ENCODE data around the gene SPIRE2. TPM values are rescaled to one million over a fixed set of nuclear protein-coding genes. Genes with fewer than 3 reads are reported as not detected.

Gene SPIRE2
- total and polyA plus RNA-seq, 2 of the 13 experiments (the other 11 are each of a cell fraction or from before 2014, with no cell fraction given), result 13.3 to 37.5 TPM

GRCh38 chr16:89827383-89828198 lies 684 bp upstream of the SPIRE2 start (continued):
- TF ChIP-seq, protein P1, sequence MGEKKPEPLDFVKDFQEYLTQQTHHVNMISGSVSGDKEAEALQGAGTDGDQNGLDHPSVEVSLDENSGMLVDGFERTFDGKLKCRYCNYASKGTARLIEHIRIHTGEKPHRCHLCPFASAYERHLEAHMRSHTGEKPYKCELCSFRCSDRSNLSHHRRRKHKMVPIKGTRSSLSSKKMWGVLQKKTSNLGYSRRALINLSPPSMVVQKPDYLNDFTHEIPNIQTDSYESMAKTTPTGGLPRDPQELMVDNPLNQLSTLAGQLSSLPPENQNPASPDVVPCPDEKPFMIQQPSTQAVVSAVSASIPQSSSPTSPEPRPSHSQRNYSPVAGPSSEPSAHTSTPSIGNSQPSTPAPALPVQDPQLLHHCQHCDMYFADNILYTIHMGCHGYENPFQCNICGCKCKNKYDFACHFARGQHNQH (CRISPR knock-in tag; IDR thresholded peaks at IDR 0.05), result peak; percentile 23; the same call in 1 of the 2 replicates
- 0 out of 2 replicates have a peak, but pooled peaks have one; percentile 27 for TF ChIP-seq ZBTB21 (CRISPR knock-in tag; IDR thresholded peaks at IDR 0.05)
- TF ChIP-seq, protein P2, sequence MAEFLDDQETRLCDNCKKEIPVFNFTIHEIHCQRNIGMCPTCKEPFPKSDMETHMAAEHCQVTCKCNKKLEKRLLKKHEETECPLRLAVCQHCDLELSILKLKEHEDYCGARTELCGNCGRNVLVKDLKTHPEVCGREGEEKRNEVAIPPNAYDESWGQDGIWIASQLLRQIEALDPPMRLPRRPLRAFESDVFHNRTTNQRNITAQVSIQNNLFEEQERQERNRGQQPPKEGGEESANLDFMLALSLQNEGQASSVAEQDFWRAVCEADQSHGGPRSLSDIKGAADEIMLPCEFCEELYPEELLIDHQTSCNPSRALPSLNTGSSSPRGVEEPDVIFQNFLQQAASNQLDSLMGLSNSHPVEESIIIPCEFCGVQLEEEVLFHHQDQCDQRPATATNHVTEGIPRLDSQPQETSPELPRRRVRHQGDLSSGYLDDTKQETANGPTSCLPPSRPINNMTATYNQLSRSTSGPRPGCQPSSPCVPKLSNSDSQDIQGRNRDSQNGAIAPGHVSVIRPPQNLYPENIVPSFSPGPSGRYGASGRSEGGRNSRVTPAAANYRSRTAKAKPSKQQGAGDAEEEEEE (CRISPR knock-in tag; IDR thresholded peaks at IDR 0.05; ENCODE audit: borderline replicate concordance), result no peak
- peak; percentile 72; the same call in 1 of the 3 replicates for TF ChIP-seq MXI1 (IDR thresholded peaks at IDR 0.05; ENCODE audit: borderline replicate concordance, low read depth, low read length)
- TF ChIP-seq ZBTB7B (CRISPR knock-in tag; IDR thresholded peaks at IDR 0.05), result no peak
- no peak for TF ChIP-seq KLF9 (CRISPR knock-in tag; IDR thresholded peaks at IDR 0.05; ENCODE audit: low read depth)
- TF ChIP-seq BRF2 (CRISPR knock-in tag; IDR thresholded peaks at IDR 0.05), result no peak
- TF ChIP-seq ZNF691 (CRISPR knock-in tag; IDR thresholded peaks at IDR 0.05; ENCODE audit: borderline replicate concordance, low read depth), result no peak
- TF ChIP-seq ZNF720 (CRISPR knock-in tag; IDR thresholded peaks at IDR 0.05), result no peak
- peak; percentile 56 for TF ChIP-seq HNRNPLL (IDR thresholded peaks at IDR 0.05; ENCODE audit: low read depth, low read length, poor library complexity, severe bottlenecking)
- no peak; the same call in 1 of the 2 replicates for TF ChIP-seq PRDM10 (CRISPR knock-in tag; IDR thresholded peaks at IDR 0.05; ENCODE audit: low read depth)
- no peak for TF ChIP-seq HOXA9 (CRISPR knock-in tag; IDR thresholded peaks at IDR 0.05; ENCODE audit: borderline replicate concordance)
- no peak for TF ChIP-seq SP1 (IDR thresholded peaks at IDR 0.05)
- TF ChIP-seq SP1 (CRISPR knock-in tag; IDR thresholded peaks at IDR 0.05), result peak; percentile 42
- no peak; the same call in 1 of the 2 replicates for TF ChIP-seq MED13 (CRISPR knock-in tag; IDR thresholded peaks at IDR 0.05)
- TF ChIP-seq, protein P3, sequence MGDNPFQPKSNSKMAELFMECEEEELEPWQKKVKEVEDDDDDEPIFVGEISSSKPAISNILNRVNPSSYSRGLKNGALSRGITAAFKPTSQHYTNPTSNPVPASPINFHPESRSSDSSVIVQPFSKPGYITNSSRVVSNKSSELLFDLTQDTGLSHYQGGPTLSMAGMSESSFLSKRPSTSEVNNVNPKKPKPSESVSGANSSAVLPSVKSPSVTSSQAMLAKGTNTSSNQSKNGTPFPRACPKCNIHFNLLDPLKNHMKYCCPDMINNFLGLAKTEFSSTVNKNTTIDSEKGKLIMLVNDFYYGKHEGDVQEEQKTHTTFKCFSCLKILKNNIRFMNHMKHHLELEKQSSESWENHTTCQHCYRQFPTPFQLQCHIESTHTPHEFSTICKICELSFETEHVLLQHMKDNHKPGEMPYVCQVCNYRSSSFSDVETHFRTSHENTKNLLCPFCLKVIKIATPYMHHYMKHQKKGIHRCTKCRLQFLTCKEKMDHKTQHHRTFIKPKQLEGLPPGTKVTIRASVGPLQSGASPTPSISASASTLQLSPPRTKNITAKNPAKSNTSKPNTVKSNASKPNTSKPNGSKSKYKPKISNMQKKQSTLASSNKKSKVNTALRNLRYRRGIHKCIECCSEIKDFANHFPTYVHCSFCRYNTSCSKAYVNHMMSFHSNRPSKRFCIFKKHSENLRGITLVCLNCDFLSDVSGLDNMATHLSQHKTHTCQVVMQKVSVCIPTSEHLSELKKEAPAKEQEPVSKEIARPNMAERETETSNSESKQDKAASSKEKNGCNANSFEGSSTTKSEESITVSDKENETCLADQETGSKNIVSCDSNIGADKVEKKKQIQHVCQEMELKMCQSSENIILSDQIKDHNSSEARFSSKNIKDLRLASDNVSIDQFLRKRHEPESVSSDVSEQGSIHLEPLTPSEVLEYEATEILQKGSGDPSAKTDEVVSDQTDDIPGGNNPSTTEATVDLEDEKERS (CRISPR knock-in tag; IDR thresholded peaks at IDR 0.05), result no peak
- 0 out of 2 replicates have a peak, but pooled peaks have one; percentile 55 for TF ChIP-seq ZNF572 (CRISPR knock-in tag; IDR thresholded peaks at IDR 0.05)

Measured in HepG2 (cell line).